ENCODE results near the gene TSPAN3.

Gene TSPAN3

DNA sequence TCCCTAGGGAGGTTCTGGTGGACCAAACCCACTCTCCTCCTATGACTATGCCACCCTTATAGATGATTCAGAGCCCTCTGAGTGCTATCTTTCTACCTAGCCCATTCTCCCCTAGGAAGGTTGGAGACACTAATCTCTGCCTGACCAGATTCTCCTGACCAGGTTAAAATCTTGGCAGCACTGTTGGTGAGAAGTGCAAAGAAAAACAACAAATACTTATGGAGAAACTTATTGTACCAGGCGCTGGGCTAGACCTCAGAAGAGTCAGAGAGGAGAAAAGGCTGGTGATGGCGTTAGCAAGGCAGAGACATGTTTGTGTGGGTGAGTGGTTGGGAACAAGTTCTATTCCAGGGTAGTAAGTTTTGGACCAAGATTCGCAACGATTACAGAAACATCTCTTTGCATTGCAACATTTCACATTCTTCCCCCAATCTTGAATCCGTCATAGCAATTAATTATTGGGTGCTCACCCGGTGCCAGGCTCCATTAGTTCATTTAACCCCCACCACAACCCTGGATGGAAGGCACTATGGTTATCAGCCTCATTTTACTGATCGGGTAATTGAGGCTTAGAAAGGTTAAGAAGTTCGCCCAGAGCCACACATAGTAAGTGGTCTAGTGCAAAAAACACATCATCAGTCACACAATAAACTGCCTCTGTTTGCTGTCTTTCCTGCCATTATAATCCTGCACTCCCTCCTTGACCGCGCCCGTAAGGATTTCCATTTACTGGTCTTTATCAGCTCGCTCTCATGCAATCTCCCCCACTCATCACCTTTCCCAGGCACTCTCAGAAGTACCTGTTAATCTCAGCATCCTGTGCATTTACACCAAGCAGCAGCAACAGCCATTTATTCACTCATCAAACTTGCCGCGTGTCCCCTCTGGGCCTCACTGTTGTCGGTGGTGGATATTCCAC, 655 bp upstream of the TSPAN3 start:
- H3K27me3 Mint-ChIP-seq (ENCODE audit: low read depth), result peaks cover 21% of the 10 kb centered on the region
- no peak overlapping the region for H3K27ac Mint-ChIP-seq
- no peaks in the 10 kb centered on the region for H3K9me3 Mint-ChIP-seq
- peak overlapping the region; percentile 65 for H3K4me3 Mint-ChIP-seq
- H3K4me1 Mint-ChIP-seq (ENCODE audit: low read depth), result peaks cover 24% of the 10 kb centered on the region
- peaks cover 2% of the 10 kb centered on the region for H3K36me3 Mint-ChIP-seq (ENCODE audit: low read depth)
- no peak for DNase-seq (ENCODE audit: low spot score)

DNA sequence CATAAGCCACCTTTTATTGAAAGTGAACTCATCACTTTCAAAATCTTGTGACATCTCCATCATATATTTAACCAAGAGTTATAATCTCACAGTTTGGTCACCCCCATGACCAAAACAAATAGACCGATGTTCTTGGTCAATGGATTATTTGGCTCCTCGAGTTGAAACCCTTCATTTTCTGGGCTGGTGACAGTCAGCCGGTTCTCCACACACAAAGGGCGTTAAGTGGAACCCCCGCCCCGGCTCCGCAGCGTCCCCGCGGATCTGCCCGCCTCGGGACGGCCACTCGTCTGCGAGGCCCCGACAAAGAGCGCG, 772 bp downstream of the TSPAN3 start:
- H3K9me3 Mint-ChIP-seq, result no peaks in the 10 kb centered on the region
- peak overlapping the region; percentile 78 for H3K4me3 Mint-ChIP-seq

DNA sequence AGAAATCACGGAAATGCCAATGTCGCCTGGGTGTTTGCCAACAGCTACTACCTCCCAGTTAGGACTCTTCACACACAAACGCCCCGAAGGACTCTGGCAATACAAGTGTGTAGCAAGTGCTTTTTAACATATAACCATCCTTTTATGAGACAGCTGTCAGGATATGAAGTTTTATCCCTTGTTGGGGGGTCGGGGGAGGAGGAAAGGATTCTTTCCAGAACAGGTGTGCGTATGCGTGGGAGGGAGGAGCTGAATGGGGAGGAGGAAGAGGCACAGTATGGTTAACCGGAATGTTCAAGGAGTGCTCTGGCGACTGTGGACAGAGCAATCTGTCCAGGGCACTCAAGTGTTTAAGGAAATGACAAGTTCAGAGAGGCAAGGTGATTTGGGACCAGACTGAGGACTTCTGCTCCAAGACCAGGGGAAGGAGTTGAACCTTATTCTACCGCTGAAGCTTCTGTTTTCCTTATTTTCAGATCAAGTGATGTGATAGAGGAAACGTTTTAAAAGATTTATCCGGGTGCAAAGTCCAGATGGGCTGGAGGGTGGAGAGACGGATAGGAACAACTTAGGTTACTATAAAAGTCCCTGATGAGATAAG, 1.3 kb downstream of the TSPAN3 start:
- Mint-ChIP-seq H3K9me3 (no peaks in the 10 kb centered on the region), H3K27me3 (ENCODE audit: low read depth) (peaks cover 9% of the 10 kb centered on the region), H3K4me1 (ENCODE audit: low read depth) (peaks cover 26% of the 10 kb centered on the region), H3K27ac (peak overlapping the region; percentile 58), H3K4me3 (peak overlapping the region; percentile 78), H3K36me3 (ENCODE audit: low read depth) (peaks cover 2% of the 10 kb centered on the region)
- no peak for DNase-seq (ENCODE audit: low spot score)

More for the DNA sequence above, 772 bp downstream of the TSPAN3 start:
- H3K27me3 Mint-ChIP-seq (ENCODE audit: low read depth), result peaks cover 11% of the 10 kb centered on the region
- peaks cover 24% of the 10 kb centered on the region for H3K4me1 Mint-ChIP-seq (ENCODE audit: low read depth)
- no peak for DNase-seq (ENCODE audit: low spot score)
- peaks cover 2% of the 10 kb centered on the region for H3K36me3 Mint-ChIP-seq (ENCODE audit: low read depth)
- H3K27ac Mint-ChIP-seq, result no peak overlapping the region

DNA sequence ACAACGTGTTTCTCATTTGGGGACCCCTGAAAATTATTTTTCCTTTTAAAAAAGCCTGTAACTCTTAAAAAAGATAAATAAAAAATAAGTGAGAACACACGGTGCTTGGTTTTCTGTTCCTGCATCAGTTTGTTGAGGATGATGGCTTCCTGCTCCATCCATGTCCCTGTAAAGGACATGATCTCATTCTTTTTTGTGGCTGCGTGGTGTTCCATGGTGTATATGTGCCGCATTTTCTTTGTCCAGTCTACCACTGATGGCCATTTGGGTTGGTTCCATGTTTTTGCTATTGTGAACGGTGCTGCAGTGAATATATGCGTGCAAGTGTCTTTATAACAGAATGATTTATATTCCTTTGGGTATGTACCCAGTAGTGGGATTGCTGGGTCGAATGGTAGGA, 2.3 kb downstream of the TSPAN3 start:
- H3K9me3 Mint-ChIP-seq, result no peaks in the 10 kb centered on the region
- H3K36me3 Mint-ChIP-seq (ENCODE audit: low read depth), result peaks cover 2% of the 10 kb centered on the region
- no peak overlapping the region for H3K4me3 Mint-ChIP-seq
- H3K27ac Mint-ChIP-seq, result no peak overlapping the region
- peaks cover 6% of the 10 kb centered on the region for H3K27me3 Mint-ChIP-seq (ENCODE audit: low read depth)
- H3K4me1 Mint-ChIP-seq (ENCODE audit: low read depth), result peaks cover 26% of the 10 kb centered on the region
- DNase-seq (ENCODE audit: low spot score), result no peak

DNA sequence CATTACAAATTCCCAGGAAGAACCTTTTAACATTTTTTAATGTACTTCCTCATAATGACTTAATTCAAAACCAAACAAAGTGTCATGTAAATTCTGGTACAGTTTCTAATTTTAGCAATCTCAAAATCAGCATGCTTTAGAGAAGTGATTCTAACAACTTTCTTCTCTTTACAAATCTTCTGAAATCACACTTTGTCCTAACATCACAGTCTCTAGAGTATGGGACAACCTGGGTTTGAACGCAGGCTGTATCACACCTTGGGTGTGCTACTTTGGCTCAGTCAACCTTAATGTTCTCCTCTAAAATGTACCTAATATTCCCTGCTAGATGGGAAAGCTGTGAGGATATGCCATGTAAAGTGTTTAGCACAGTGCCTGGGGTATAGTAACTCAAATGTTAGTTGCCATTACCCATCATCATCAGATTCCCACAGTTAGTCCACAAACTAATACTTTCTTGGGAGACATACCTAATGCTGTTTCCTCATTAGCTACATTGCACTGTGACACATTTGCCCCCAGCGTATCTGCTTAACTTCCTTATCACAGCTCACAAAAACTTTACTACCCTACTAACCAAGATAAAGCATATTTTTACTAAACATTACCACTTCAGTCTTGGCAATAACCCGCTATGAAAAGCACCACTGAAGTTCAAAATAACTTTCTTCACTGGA, 3.1 kb downstream of the TSPAN3 start:
- no peak overlapping the region for H3K27ac Mint-ChIP-seq
- peaks cover 29% of the 10 kb centered on the region for H3K4me1 Mint-ChIP-seq (ENCODE audit: low read depth)
- H3K4me3 Mint-ChIP-seq, result no peak overlapping the region
- no peak for DNase-seq (ENCODE audit: low spot score)
- no peaks in the 10 kb centered on the region for H3K9me3 Mint-ChIP-seq
- H3K36me3 Mint-ChIP-seq (ENCODE audit: low read depth), result peaks cover 2% of the 10 kb centered on the region
- peaks cover 6% of the 10 kb centered on the region for H3K27me3 Mint-ChIP-seq (ENCODE audit: low read depth)

DNA sequence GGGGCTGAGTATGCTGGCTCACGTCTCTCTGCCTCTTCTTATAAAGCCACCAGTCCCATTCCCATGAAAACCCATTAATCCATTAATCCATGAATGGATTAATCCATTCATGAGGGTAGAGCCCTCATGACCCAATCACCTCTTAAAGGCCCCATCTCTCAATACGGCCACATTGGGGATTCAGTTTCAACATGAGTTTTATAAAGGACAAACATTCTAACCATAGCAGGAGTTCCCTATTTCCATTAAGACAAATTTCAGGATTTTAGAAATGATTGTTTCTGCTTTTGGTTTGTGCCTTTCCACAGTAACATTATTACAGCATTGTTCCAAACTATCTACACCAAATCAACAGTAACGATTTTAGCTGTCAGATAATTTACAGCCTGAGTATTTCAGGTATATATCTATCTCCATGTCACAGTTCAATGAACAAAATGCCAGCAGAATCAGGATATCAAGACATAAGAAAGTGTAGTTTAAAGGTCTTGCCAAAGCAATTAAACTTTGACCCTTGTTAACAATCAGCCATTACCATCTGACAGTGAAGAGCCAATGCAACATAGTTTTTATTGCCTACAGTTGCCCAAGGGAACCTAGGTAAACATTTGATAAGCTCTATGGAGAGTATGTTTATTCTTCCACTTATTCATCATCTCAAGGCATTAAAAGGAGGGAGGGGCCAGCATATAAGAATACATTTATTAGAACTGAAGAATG, 3.8 kb downstream of the TSPAN3 start:
- Mint-ChIP-seq H3K27ac (no peak overlapping the region), H3K4me3 (no peak overlapping the region), H3K36me3 (ENCODE audit: low read depth) (peaks cover 2% of the 10 kb centered on the region), H3K9me3 (no peaks in the 10 kb centered on the region), H3K27me3 (ENCODE audit: low read depth) (peaks cover 6% of the 10 kb centered on the region), H3K4me1 (ENCODE audit: low read depth) (peaks cover 29% of the 10 kb centered on the region)
- DNase-seq (ENCODE audit: low spot score), result no peak

DNA sequence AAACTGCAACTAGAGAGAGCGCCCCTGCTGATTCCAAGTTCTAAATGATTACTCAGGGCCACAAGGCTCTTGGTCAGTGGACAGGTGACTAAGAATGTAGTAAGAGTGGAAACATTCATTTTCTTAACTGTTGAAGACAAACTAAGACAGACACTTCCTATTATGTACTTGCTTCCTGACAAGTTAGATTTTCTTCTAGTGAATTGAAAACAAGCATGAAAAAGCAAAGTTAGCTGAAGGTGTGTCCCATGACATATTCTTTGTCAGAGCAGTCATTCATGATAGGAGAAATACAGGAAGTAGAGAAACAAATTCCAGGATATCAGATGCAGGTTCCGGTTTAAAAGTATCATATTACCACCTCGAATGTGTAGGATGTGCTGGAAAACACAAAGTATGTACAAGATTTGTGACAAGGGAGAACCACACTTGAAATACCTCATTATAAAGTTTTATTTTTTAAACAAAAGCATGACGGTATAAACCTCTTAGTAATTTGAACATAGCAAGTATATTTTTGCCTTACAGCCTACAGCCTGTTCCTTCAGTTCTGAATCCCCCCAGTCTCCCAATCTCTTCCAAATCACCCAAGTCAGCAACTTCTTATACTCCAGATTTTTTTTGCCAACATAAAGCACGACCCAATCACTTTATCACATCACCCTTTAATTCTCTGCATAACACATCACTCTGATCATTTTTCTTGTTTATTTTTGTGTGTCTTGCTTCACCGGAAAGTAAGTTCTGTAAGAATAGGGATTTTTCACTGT, 6.2 kb downstream of the TSPAN3 start:
- no peak for DNase-seq (ENCODE audit: low spot score)

DNA sequence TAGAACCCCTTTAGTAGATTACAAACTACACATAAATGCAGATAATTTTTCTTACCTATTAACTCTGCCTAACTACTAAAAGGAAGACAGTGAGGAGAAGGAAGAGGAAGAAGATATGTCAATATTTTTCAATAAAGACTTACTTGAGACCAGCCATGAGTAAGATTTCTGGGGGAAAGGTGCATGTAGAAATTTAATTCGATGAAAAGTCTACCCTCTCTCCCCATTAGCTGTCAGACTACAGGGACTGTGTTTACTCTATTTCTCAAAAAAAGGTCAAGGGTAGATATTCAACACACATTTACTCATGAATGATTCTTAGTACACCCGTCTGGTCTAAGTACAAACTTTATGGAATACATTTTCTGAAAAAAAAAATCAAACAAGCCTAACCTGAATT, 6.8 kb downstream of the TSPAN3 start:
- Mint-ChIP-seq H3K36me3 (ENCODE audit: low read depth) (peaks cover 2% of the 10 kb centered on the region), H3K4me1 (ENCODE audit: low read depth) (peaks cover 23% of the 10 kb centered on the region), H3K27me3 (ENCODE audit: low read depth) (no peaks in the 10 kb centered on the region), H3K4me3 (no peak overlapping the region), H3K9me3 (no peaks in the 10 kb centered on the region), H3K27ac (no peak overlapping the region)
- no peak for DNase-seq (ENCODE audit: low spot score)

More for the DNA sequence above, 6.2 kb downstream of the TSPAN3 start:
- H3K9me3 Mint-ChIP-seq, result no peaks in the 10 kb centered on the region
- peaks cover 2% of the 10 kb centered on the region for H3K36me3 Mint-ChIP-seq (ENCODE audit: low read depth)
- no peak overlapping the region for H3K27ac Mint-ChIP-seq
- H3K4me1 Mint-ChIP-seq (ENCODE audit: low read depth), result peaks cover 26% of the 10 kb centered on the region
- no peak overlapping the region for H3K4me3 Mint-ChIP-seq
- peaks cover 4% of the 10 kb centered on the region for H3K27me3 Mint-ChIP-seq (ENCODE audit: low read depth)

DNA sequence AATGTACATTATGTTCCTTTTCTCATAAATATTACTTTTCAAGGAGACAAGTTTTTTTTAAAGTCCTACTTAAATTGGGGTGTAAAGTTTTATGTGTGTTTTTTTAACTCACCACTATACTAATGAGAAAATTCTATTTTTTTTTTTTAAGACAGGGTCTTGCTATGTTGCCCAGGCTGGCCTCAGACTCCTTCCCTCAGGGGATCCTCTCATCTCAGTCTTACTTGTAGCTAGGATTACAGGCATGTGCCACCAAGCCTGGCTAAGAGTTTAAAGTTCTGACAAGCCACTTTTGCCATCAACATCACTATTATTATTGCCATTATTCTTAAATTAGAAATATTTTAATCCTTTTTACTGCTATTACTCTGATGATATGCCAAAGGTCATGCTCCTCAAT, 7.7 kb downstream of the TSPAN3 start:
- no peaks in the 10 kb centered on the region for H3K36me3 Mint-ChIP-seq (ENCODE audit: low read depth)
- H3K27me3 Mint-ChIP-seq (ENCODE audit: low read depth), result no peaks in the 10 kb centered on the region
- H3K27ac Mint-ChIP-seq, result no peak overlapping the region
- H3K9me3 Mint-ChIP-seq, result no peaks in the 10 kb centered on the region
- peaks cover 21% of the 10 kb centered on the region for H3K4me1 Mint-ChIP-seq (ENCODE audit: low read depth)
- DNase-seq (ENCODE audit: low spot score), result no peak
- no peak overlapping the region for H3K4me3 Mint-ChIP-seq

DNA sequence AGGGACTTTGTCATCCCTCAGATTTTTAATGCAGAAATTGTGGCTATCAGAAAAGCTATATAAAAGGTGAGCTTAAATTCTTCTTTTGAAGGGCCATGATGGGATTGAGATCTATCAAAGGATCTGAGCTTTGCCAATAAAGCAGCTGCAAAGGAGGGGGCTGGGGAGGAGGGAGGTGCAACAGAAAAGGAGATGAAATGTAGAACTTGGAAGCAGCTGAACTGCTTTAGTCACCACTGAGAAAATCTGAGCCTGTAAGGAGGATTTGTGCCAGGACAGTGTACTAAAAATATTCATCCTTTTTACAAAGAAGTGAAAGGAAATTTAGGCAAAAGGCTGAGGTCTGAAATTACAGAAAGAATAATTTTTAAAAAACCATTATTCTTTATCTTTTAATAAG, 10.4 kb downstream of the TSPAN3 start:
- H3K27ac Mint-ChIP-seq, result no peak overlapping the region

DNA sequence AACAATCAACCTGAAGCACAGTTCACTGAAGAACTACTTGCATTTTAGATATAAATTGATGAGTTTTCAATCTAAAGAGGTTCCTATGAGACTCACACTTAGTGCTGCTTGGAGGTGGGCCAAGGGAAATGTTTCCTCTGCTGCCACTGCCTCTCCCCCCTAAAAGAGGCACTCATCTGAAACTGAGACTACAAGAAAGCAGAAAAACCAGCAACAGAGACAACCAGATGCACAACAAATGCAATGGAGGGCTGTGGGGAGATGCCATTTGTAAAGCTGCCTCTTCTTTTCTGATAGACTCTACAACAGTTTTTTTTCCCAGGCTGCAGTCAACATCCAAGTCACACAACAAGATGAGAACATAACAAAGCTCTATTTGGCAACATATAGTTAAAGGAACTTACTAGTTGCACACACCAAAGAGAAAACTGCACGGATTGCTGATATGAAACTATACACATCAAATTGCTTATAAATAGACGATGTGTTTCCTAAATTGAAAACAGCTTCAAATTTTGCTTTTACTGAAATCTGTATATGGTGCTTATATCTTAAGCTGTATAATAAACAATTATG, 11.0 kb downstream of the TSPAN3 start:
- no peak overlapping the region for H3K27ac Mint-ChIP-seq
- no peak overlapping the region for H3K4me3 Mint-ChIP-seq
- H3K36me3 Mint-ChIP-seq (ENCODE audit: low read depth), result no peaks in the 10 kb centered on the region
- no peak for DNase-seq (ENCODE audit: low spot score)
- no peaks in the 10 kb centered on the region for H3K27me3 Mint-ChIP-seq (ENCODE audit: low read depth)
- H3K9me3 Mint-ChIP-seq, result no peaks in the 10 kb centered on the region
- peaks cover 15% of the 10 kb centered on the region for H3K4me1 Mint-ChIP-seq (ENCODE audit: low read depth)

More for the DNA sequence above, 10.4 kb downstream of the TSPAN3 start:
- Mint-ChIP-seq H3K4me3 (no peak overlapping the region), H3K27me3 (ENCODE audit: low read depth) (no peaks in the 10 kb centered on the region), H3K9me3 (no peaks in the 10 kb centered on the region), H3K4me1 (ENCODE audit: low read depth) (peaks cover 17% of the 10 kb centered on the region), H3K36me3 (ENCODE audit: low read depth) (no peaks in the 10 kb centered on the region)
- no peak for DNase-seq (ENCODE audit: low spot score)

DNA sequence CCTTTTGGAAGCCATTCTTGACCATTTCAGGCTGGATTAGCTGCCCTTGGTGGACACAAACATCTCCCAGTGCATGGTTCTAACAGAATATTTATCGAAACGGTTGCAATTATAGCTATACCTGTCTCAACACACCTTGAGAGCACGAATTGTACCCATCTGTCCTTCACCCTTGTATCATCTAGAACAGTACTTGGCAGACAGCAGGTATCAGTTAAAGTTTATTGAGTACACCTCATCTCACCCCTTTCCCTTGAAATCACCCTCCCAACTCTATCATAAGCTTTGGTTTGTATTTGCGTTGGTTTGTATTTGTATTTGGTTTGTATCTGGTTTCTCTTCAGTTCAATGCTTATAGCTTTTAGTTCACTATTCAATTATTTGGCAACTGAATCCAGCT, 12.4 kb downstream of the TSPAN3 start:
- no peak for DNase-seq (ENCODE audit: low spot score)
- Mint-ChIP-seq H3K27me3 (ENCODE audit: low read depth) (no peaks in the 10 kb centered on the region), H3K4me1 (ENCODE audit: low read depth) (peaks cover 15% of the 10 kb centered on the region), H3K36me3 (ENCODE audit: low read depth) (peaks cover 5% of the 10 kb centered on the region), H3K27ac (no peak overlapping the region), H3K4me3 (no peak overlapping the region), H3K9me3 (no peaks in the 10 kb centered on the region)

DNA sequence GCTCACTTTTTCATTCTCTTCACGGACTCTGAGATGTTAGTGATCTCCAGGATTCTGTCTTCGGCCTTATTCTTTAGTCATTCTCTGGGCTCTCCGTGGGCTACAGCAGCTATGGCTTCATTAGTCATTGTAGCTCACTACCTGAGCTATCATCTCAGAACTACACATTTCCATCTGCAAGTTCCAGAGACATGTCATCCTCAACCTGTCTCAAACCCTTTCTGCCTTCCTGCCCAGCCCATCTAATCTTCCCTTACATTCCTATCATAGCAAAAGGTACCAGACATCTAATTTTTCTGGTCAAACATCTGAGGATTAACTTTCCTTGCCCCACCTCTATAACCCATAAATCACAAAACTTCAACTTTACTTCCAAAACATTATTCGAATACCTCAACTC, 13.2 kb downstream of the TSPAN3 start:
- no peak for DNase-seq (ENCODE audit: low spot score)
- peaks cover 13% of the 10 kb centered on the region for H3K4me1 Mint-ChIP-seq (ENCODE audit: low read depth)
- no peaks in the 10 kb centered on the region for H3K9me3 Mint-ChIP-seq
- no peak overlapping the region for H3K4me3 Mint-ChIP-seq
- peak overlapping the region; percentile 3 for H3K27ac Mint-ChIP-seq
- H3K27me3 Mint-ChIP-seq (ENCODE audit: low read depth), result no peaks in the 10 kb centered on the region
- H3K36me3 Mint-ChIP-seq (ENCODE audit: low read depth), result peaks cover 5% of the 10 kb centered on the region
